ENCODE data around the gene UNC5B.

- no peak for TF ChIP-seq CTCF (IDR thresholded peaks at IDR 0.05 in 8 of 11, conservative IDR thresholded peaks at IDR 0.05 in 3 of 11)
- no peak for TF ChIP-seq POLR2AphosphoS5 (IDR thresholded peaks at IDR 0.05)
These were observed 45.7 kb downstream of the UNC5B start for GRCh38 chr10:71258046-71258445.
